Endothelial cell (in vitro differentiated cells): ENCODE results near the gene EEPD1. TPM values are rescaled to one million over a fixed set of nuclear protein-coding genes. Genes with fewer than 3 reads are reported as not detected.
"Not testable (repeated sequence)": the region's sequence is repeated elsewhere in the genome, so short reads cannot be mapped to it uniquely, and the experiment has no call there.

Source experiments
- DNase-seq: peaks from one replicate; pipeline ENCODE4 v3.0.0; 2021; ENCODE audit warnings: low spot score
- H3K27ac Mint-ChIP-seq: one replicate; pipeline ENCODE4 v1.8.0; 2021; ENCODE audit warnings: mixed read lengths, inconsistent platforms; ENCODE audit not compliant: unreplicated experiment
- H3K27me3 Mint-ChIP-seq: one replicate; pipeline ENCODE4 v1.8.0; 2021; ENCODE audit warnings: mild to moderate bottlenecking, moderate library complexity, mixed read lengths, inconsistent platforms; ENCODE audit not compliant: unreplicated experiment
- H3K36me3 Mint-ChIP-seq: one replicate; pipeline ENCODE4 v1.8.0; 2021; ENCODE audit warnings: mild to moderate bottlenecking, low read depth, mixed read lengths, inconsistent platforms; ENCODE audit not compliant: unreplicated experiment
- H3K4me1 Mint-ChIP-seq: one replicate; pipeline ENCODE4 v1.8.0; 2021; ENCODE audit warnings: mild to moderate bottlenecking, mixed read lengths, inconsistent platforms; ENCODE audit not compliant: unreplicated experiment
- H3K4me3 Mint-ChIP-seq: one replicate; pipeline ENCODE4 v1.8.0; 2021; ENCODE audit warnings: mild to moderate bottlenecking, mixed read lengths, inconsistent platforms; ENCODE audit not compliant: unreplicated experiment
- H3K9me3 Mint-ChIP-seq: one replicate; pipeline ENCODE4 v1.8.0; 2021; ENCODE audit warnings: mixed read lengths, inconsistent platforms; ENCODE audit not compliant: unreplicated experiment
- long read RNA-seq: library from polyadenylated mRNA; unstranded; transcript quantifications from one replicate; pipeline ENCODE4 v2.0.0, GENCODE V29; 2020; ENCODE audit not compliant: unreplicated experiment
- total RNA-seq: library from RNA; stranded (reverse); fragmentation: NEBNext Ultra II Directional; extraction: Animal tissue kit (Norgen Biotek cat#: 25700); gene quantifications from one replicate; pipeline ENCODE4 v1.2.1, GENCODE V29; 2021; ENCODE audit not compliant: unreplicated experiment
- TF ChIP-seq, protein P1 (sequence below): fragments of 200-600 bp; sonication (generic); IDR thresholded peaks from one replicate; pipeline ENCODE4 v1.5.0; 2021; ENCODE audit warnings: antibody characterized with exemption; ENCODE audit not compliant: unreplicated experiment

EEPD1 gene
- total RNA-seq, result 12.6 TPM
- long read RNA-seq, full-length matches to known transcripts, result 8 of 9 reads
- long read RNA-seq, partial matches to known transcripts, result 1 of 9 reads
- long read RNA-seq, other reads (novel, unspliced or antisense), result 0 of 9 reads

DNA sequence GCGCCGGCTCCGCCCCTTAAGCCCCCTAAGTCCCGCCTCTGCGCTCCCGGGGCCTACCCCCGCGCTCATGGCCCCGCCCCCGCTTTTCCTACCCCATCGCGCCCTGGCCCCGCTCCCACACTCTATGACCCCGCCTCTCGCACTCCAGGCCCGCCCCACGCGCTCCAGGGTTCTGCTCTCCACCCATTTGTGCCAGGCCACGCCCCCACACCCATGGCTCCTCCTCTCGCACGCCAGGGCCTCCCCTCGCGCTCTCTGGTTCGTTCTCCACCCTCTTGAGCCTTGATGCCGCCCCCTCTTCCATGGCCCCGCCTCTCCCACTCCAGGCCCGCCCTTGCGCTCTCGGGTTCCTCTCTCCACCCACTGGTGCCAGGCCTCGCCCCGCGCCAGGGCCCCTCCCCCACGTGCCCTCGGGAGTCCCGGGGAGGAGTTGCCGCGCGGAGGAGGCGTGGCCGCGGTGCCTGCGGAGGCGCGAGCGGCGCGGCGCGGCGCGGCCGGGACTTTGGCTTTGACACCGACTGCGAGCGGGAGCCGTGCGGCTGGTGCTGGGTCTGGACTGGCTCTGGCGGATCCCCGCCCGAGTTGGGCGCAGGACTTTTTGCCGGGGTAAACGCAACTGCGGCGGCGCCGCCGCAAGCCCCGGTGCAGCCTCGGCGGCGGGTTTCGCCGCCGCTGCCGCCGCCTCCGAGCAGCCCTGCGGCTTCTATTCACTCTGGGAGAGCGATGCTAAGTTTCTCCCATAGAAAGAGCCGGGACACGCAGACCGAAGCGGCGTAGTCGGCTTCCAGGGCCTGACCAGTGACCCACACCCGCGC is at the start of gene EEPD1:
Gene EEPD1, plus strand, starts transcription at position 499 of the 815 bp plus-strand sequence. CDS start 1,071 bp downstream, outside the sequence.
- H3K27me3 Mint-ChIP-seq, result peaks cover 4% of the 10 kb centered on the region
- peak within 1 kb of the TSS; percentile 74 for H3K27ac Mint-ChIP-seq
- TF ChIP-seq, protein P1, sequence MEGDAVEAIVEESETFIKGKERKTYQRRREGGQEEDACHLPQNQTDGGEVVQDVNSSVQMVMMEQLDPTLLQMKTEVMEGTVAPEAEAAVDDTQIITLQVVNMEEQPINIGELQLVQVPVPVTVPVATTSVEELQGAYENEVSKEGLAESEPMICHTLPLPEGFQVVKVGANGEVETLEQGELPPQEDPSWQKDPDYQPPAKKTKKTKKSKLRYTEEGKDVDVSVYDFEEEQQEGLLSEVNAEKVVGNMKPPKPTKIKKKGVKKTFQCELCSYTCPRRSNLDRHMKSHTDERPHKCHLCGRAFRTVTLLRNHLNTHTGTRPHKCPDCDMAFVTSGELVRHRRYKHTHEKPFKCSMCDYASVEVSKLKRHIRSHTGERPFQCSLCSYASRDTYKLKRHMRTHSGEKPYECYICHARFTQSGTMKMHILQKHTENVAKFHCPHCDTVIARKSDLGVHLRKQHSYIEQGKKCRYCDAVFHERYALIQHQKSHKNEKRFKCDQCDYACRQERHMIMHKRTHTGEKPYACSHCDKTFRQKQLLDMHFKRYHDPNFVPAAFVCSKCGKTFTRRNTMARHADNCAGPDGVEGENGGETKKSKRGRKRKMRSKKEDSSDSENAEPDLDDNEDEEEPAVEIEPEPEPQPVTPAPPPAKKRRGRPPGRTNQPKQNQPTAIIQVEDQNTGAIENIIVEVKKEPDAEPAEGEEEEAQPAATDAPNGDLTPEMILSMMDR, result no peak
- H3K4me1 Mint-ChIP-seq, result peaks cover 29% of the 10 kb centered on the region
- DNase-seq, result peak; percentile 99
- no peaks in the 10 kb centered on the region for H3K9me3 Mint-ChIP-seq
- peaks cover 7% of the 10 kb centered on the region for H3K36me3 Mint-ChIP-seq
- H3K4me3 Mint-ChIP-seq, result peak within 1 kb of the TSS; percentile 87

DNA sequence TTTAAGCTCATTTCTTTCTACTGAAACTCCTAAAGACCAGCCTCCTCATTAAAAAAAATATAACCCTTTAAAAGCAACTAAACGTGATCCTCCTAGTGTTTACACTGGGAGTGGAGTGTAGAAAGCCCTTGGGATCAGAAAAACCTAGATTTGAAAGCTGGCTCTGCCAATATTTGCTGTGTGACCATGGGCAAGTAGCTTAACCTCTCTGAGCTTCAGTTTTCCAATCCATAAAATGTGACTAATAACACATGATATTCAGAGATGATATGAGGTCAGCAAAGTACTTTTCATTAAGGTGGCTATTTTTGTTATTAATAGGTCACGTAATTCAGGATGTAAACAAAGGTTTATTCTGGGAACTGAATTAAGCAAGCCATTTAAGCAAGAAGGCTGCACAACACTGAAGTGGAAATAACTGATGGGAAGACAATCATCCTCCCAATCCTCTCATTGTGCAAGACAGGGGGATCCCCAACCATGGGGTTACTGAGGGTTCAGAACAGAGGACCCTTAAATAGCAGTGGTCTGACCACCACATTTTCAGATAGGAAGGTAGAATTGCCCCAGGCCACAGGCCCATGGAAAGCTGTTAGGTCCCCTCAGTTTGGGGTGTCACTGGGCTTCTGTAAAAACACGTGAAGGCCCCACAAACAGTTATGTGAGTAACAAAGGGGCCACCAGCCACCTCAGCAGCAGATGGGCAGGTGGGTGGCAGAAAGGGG is 49.1 kb upstream of the EEPD1 start:
- DNase-seq, result no peak
- Mint-ChIP-seq H3K4me1 (no peaks in the 10 kb centered on the region), H3K36me3 (no peaks in the 10 kb centered on the region), H3K4me3 (no peak overlapping the region), H3K27me3 (no peaks in the 10 kb centered on the region), H3K9me3 (no peaks in the 10 kb centered on the region), H3K27ac (no peak overlapping the region)
- TF ChIP-seq, protein P1, result no peak

DNA sequence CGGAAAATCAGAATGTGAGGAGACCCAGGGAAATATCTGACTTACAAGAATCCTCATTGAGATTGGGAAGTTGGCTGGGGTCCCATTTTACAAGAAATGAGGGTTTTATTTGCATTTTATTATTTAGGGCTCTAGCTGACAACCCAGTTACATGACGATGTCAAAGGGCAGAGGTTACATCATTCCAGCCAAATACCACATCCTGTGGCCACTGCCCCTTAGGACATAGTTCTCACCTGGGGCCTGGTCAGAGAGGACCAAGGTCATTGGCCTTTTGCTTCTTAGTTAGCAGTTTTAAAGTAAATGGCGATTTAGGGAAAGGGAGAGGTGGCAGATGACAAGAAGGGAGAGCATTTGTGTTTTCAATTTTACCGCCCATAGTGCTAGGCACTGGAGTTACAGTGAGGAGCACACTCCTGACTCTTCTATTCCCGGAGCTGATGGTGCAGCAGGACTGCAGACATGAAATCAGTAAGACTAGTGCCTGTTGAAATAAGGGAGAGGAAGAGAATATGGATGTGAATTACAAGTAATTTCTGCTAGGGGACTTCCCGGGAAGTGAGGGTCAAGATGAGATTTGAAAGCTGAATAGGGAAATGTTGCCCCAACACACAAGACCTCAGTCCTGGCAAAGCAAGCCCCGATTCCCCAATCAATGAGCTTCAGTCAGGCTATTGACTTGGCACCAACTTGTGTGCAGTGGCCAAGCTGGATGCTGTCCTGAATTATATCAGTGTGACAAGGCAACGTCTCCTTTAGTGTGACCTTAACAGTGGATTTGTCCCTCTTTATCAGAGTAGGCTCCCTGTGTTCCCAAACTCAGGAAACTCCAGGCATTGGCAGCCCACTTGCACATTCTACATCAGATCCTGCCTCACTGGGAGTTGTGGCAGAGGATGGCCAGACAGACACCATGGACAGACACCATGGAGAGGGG is 45.8 kb upstream of the EEPD1 start:
- not testable (repeated sequence) for H3K4me1 Mint-ChIP-seq, H3K9me3 Mint-ChIP-seq, H3K36me3 Mint-ChIP-seq, H3K27ac Mint-ChIP-seq, H3K27me3 Mint-ChIP-seq, DNase-seq, H3K4me3 Mint-ChIP-seq

DNA sequence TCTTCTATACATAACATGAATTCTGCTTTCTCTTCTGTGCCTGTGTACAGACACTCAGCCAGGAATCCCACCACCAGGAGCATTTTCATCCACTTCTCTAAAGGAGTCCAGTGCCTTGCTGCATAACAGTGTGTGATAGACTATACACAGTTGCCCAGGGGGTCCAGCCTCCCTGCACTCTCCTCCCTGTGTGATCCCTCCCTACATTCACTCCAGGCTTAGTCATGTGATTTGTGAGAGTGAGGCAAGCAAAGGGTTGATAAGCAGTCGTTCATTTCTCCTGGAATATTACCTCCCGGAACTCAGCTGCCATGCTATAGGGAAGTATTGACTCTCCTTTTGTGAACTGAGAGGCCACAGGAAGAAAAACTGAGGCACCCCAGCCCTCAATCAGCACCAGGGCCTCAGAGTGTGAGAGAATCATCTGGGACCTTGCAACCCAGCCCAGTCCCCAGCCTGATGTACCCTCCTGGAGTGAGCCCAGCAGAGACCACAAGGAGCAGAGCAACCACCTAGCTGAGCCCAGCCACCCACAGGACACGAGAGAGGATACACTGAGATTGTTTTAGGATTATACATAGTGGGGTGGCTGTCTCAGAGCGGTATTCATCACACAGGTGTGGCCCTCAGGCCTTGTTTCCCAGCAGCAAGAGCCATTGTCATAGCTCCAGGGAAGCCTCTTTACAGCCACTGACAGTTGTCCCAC is 45.0 kb upstream of the EEPD1 start:
- no peak overlapping the region for H3K27ac Mint-ChIP-seq
- H3K4me3 Mint-ChIP-seq, result no peak overlapping the region
- no peaks in the 10 kb centered on the region for H3K4me1 Mint-ChIP-seq
- H3K27me3 Mint-ChIP-seq, result peaks cover 4% of the 10 kb centered on the region
- TF ChIP-seq, protein P1, result no peak
- no peaks in the 10 kb centered on the region for H3K36me3 Mint-ChIP-seq
- no peak for DNase-seq
- no peaks in the 10 kb centered on the region for H3K9me3 Mint-ChIP-seq
